HG03342 (cell line): ENCODE data around the gene PDCD2L.
"Not testable (repeated sequence)": the region's sequence is repeated elsewhere in the genome, so short reads cannot be mapped to it uniquely, and the experiment has no call there.

Source experiments
- ATAC-seq: cut with Tn5 transposase; IDR thresholded peaks from one replicate; pipeline ENCODE4 v1.9.1; 2021; ENCODE audit warnings: mild to moderate bottlenecking, moderate library complexity; ENCODE audit not compliant: unreplicated experiment

PDCD2L gene

GRCh38 chr19:34404109-34404909 lies at the start of gene PDCD2L:
PDCD2L (plus strand) TSS chr19:34404399; CDS start chr19:34404431, 32 bp downstream.
- ATAC-seq = peak; percentile 87

DNA sequence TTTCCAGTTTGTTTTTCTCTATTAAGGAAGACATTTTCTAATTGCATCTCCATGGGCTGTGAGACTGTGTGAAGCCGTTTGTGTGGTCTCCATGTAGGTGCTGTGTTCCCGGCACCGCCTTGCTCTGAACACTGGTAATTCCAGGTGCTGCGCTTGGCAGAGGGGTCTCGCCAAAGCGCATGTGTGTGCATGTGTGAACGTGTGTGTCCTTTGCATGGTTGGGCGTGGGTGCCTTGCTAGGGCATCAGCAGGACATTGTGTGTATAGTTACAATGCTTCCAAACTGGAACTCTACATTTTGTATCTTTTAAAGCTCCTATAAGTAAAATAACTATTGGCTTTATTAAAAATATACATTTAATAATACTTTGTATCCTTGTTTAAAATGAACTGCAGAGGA lies 49.0 kb upstream of the PDCD2L start:
- ATAC-seq = no peak

- ATAC-seq = no peak
These were observed 47.3 kb upstream of the PDCD2L start for GRCh38 chr19:34356875-34357274.

GRCh38 chr19:34357431-34357830 lies 46.8 kb upstream of the PDCD2L start:
- ATAC-seq = no peak

GRCh38 chr19:34359140-34359953 lies 44.9 kb upstream of the PDCD2L start:
- ATAC-seq = peak; percentile 92

GRCh38 chr19:34359954-34360315 lies 44.3 kb upstream of the PDCD2L start:
- ATAC-seq = no peak

DNA sequence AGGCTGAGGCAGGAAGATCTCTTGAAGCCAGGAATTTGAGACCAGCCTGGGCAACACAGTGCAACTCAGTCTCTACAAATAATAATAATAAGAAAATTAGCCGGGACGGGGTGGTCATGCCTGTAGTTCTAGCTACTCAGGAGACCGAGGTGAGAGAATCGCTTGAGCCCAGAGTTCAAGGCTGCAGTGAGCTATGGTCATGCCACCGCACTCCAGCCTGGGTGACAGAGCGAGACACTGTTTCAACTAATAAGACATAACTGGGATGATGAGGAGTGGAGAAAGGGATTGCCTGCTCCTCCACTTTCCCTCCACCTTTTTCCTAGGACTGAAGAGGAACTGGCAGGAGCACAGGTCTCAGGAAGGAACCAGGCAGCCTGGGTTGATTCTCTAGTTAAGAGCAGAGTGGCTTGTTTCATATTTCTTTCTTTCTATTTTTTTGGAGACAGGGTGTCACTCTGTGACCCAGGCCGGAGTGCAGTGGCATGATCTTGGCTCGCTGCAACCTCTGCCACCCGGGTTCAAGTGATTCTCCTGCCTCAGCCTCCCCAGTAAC lies 43.8 kb upstream of the PDCD2L start:
- ATAC-seq = no peak

- no peak for ATAC-seq
These were observed 41.5 kb upstream of the PDCD2L start for GRCh38 chr19:34362679-34363069.

GRCh38 chr19:34363094-34363493 lies 41.1 kb upstream of the PDCD2L start:
- ATAC-seq = no peak

DNA sequence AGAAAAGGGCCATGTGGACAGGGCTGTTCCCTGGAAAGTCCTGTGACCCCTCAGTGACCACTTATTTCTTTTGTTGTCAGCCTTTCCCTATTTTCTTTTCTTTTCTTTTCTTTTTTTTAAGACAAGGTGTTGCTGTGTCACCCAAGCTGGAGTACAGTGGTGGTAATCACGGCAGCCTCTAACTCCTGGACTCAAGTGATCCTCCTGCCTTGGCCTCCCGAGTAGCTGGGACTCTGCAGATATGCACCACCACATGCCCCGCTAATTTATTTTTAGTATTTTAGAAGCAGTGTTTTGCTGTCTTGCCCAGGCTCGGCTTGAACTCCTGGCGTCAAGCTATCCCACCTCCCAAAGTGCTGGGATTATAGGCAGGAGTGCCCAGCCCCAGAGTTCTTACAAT lies 40.3 kb upstream of the PDCD2L start:
- ATAC-seq = no peak

- ATAC-seq = no peak
These were observed 39.8 kb upstream of the PDCD2L start for GRCh38 chr19:34364462-34364829.

DNA sequence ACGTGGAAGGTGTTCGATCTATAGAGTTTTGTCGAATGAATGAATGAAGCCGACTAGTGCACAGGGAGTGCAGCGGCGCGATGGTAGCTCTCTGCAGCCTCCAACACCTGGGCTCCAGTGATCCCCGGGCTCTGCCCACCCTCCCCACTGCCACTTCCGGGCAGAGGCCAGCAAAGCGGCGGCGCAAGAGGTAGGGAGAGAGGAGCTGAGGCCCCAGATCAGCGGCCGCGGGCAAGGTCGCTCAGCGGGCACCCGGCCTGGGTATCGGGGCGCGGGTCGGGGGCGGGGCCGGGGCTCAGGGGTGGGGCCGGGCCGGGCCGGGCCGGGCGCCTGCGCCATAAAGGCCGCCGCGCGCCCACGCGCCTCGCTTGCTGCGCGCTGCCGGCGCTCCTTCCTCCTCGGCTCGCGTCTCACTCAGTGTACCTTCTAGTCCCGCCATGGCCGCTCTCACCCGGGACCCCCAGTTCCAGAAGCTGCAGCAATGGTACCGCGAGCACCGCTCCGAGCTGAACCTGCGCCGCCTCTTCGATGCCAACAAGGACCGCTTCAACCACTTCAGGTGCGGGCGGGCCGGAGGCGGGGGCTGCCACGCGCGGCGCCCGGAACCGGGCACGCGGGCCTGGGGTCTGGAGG lies 39.3 kb upstream of the PDCD2L start, which contains the start of gene GPI:
TSS of gene GPI (plus strand) at position 367 of the 633 bp plus-strand sequence. CDS start at position 438, 71 bp downstream.
- peak; percentile 62 for ATAC-seq

DNA sequence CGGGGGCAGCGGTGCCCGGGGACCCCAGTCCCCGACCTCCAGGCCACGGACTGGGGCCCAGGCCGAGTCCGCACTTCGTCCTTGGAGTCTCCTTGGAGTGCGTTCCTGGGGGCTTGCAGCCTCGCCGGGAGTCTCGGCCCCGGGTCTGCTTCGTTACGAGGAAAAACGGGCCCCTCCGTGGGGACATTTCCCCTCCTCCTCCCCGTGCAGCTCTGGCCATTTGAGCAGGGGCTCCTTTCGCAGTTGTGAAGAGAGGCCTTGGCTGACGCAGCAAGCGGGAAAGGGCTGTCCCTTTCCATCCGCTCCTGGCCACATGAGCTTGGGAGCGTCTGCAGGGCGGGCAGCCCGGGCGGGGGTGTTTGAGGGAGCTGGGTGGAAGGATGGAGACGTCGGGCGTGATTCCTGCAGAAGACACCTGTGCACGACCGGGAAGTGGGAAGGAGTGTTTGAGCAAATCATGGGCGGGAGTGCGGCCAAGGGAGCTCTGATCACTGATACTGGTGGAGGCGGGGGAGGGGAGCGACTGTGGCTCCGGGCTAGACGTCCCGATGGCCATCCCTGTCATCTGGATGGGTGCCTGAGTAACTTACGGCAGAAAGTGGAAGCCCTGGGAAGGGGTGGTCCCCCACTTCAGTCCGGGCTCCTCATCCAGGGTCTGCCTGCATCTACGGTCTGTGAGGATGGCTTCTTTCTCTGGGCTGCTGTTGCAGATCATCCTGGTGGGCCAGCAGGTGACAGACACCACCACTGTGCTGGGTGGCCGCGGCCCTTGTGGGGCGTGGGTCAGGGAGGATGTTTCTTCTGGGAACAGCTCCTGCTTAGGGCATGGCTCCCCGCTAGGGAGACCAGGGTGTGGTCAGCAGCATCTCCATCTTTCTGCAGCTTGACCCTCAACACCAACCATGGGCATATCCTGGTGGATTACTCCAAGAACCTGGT lies 38.5 kb upstream of the PDCD2L start:
- ATAC-seq = no peak

- no peak for ATAC-seq
These were observed 37.2 kb upstream of the PDCD2L start for GRCh38 chr19:34366738-34367623.

- no peak for ATAC-seq
These were observed 36.6 kb upstream of the PDCD2L start for GRCh38 chr19:34367624-34367957.

GRCh38 chr19:34368338-34368737 lies 35.9 kb upstream of the PDCD2L start:
- ATAC-seq = no peak

DNA sequence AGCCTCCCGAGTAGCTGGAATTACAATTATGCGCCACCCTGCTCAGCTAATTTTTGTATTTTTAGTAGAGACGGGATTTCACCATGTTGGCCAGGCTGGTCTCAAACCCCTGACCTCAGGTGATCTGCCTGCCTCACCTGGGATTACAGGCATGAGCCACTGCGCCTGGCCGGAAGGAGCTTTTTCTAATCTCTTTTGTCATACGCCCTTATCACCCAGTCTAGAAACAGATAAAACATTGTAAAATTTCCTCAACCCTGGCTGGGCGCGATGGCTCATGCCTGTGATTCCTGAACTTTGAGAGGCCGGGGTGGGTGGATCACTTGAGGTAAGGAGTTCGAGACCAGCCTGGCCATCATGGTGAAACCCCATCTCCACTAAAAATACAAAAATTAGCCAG lies 35.0 kb upstream of the PDCD2L start:
- not testable (repeated sequence) for ATAC-seq

GRCh38 chr19:34370117-34370516 lies 34.1 kb upstream of the PDCD2L start:
- no peak for ATAC-seq

DNA sequence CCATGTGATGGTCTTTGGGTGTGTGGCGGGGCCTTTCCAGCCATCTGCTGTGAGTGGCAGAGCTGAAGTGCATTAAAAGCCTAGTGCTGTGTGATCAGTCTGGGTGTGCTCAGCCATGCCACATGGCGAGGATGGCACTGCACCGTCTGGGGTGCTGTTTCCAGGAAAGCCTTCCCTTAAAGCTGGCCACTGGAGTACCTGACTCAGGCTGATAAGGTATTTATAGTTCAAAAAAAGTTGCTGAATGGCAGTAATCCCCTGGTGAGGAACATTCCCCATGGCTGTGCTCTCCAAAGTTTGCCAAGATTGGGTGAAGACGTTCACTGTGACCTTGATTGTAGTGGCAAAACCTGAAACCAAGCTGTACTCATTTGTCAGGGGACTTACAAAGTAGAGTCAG lies 33.2 kb upstream of the PDCD2L start:
- ATAC-seq = no peak
